Endothelial cell of umbilical vein (primary cell): Measurements from ENCODE around the gene SMCHD1. TPM values are rescaled to one million over a fixed set of nuclear protein-coding genes. Genes with fewer than 3 reads are reported as not detected.

Source experiments
- BruUV-seq: library from RNA; stranded (reverse); fragments of 400-500 nt; replicated peaks from 2 replicates; lab custom pipeline; 2021; lab: Mats Ljungman, UMichigan
- CTCF ChIA-PET: fragments of 300-600, 350-600 bp; sonication (Branson Sonifier 250); formaldehyde crosslinking; loops from one replicate; lab custom pipeline; 2021; ENCODE audit warnings: antibody characterized with exemption, inconsistent platforms; lab: Charles Lee
- POLR2A ChIA-PET: fragments of 300-600, 350-600 bp; sonication (Branson Sonifier 250); formaldehyde crosslinking; loops from one replicate; lab custom pipeline; 2021; ENCODE audit warnings: antibody characterized with exemption, inconsistent platforms; lab: Charles Lee
- DNase-seq: peaks from one replicate; pipeline ENCODE4 v3.0.0-alpha.2; 2011; ENCODE audit warnings: low read depth, low spot score
- FAIRE-seq: peaks from 2 replicates; lab custom pipeline; 2011; peaks lifted over from hg19 to GRCh38; lab: Jason Lieb, UNC
- H2AFZ ChIP-seq: 2 replicates; pipeline ENCODE4 v1.6.0; 2012; ENCODE audit warnings: low read depth, low read length, control low read depth, inconsistent platforms
- H3K27ac ChIP-seq: 2 replicates; pipeline ENCODE4 v1.5.1; 2011; ENCODE audit warnings: low read depth, mild to moderate bottlenecking, control low read depth, low read length, moderate library complexity; ENCODE audit not compliant: insufficient read depth
- H3K27me3 ChIP-seq, 2 experiments: 2 replicates each; pipeline versions ENCODE4 v1.6.0 to v1.6.1; 2011; ENCODE audit warnings: low read length in 2 of 2, mixed read lengths in 1 of 2; ENCODE audit not compliant: control insufficient read depth in 2 of 2, insufficient read depth in 2 of 2
- H3K36me3 ChIP-seq, 2 experiments: 2 replicates in 1 of 2; 3 replicates in 1 of 2; pipeline ENCODE4 v1.5.1; 2011; ENCODE audit warnings: low read length in 2 of 2, mild to moderate bottlenecking in 1 of 2, moderate library complexity in 1 of 2; ENCODE audit not compliant: control insufficient read depth in 2 of 2, insufficient read depth in 2 of 2; ENCODE audit errors: extremely low read depth in 1 of 2
- H3K4me1 ChIP-seq: 3 replicates; pipeline ENCODE4 v1.5.1; 2011; ENCODE audit warnings: mild to moderate bottlenecking, low read length; ENCODE audit not compliant: control insufficient read depth, insufficient read depth; ENCODE audit errors: extremely low read depth
- H3K4me2 ChIP-seq: 2 replicates; pipeline ENCODE4 v1.6.1; 2011; ENCODE audit warnings: low read length, control low read depth, mixed read lengths; ENCODE audit not compliant: insufficient read depth
- H3K4me3 ChIP-seq, 3 experiments: fragments of 200-600 bp in 1 of 3; sonication (generic), shearing (Covaris generic) in 1 of 3; replicated peaks in 1 of 3; 2 replicates each; pipeline ENCODE4 v1.5.1; 2011 to 2016; ENCODE audit warnings: control low read depth in 3 of 3, low read length in 3 of 3, mild to moderate bottlenecking in 2 of 3, inconsistent platforms in 1 of 3, low read depth in 1 of 3, moderate library complexity in 1 of 3; ENCODE audit not compliant: insufficient read depth in 1 of 3
- H3K79me2 ChIP-seq: 2 replicates; pipeline ENCODE4 v1.6.0; 2012; ENCODE audit warnings: low read length, inconsistent platforms; ENCODE audit not compliant: control insufficient read depth, insufficient read depth
- H3K9ac ChIP-seq: replicated peaks from 2 replicates; pipeline ENCODE3; 2011; ENCODE audit warnings: low read length, control low read depth; ENCODE audit not compliant: insufficient read depth; ENCODE audit errors: extremely low read depth
- H3K9me1 ChIP-seq: replicated peaks from 3 replicates; pipeline ENCODE4 v1.6.0; 2011; ENCODE audit warnings: mild to moderate bottlenecking, low read length; ENCODE audit not compliant: control insufficient read depth, insufficient read depth; ENCODE audit errors: extremely low read depth
- H3K9me3 ChIP-seq: replicated peaks from 2 replicates; pipeline ENCODE4 v1.5.1; 2012; ENCODE audit warnings: low read length, inconsistent platforms; ENCODE audit not compliant: control insufficient read depth, insufficient read depth
- H4K20me1 ChIP-seq: replicated peaks from 2 replicates; pipeline ENCODE3; 2011; ENCODE audit warnings: mild to moderate bottlenecking, low read length; ENCODE audit not compliant: control insufficient read depth, insufficient read depth; ENCODE audit errors: extremely low read depth
- EZH2 ChIP-seq: IDR thresholded peaks from 2 replicates; pipeline ENCODE4 v1.6.1; 2012; ENCODE audit warnings: borderline replicate concordance, low read depth, mild to moderate bottlenecking, moderate library complexity, low read length, inconsistent platforms; ENCODE audit not compliant: severe bottlenecking
- FOS ChIP-seq: IDR thresholded peaks from 2 replicates; pipeline ENCODE4 v1.6.1; 2011; ENCODE audit warnings: mild to moderate bottlenecking, low read length, moderate library complexity, borderline replicate concordance; ENCODE audit not compliant: insufficient read depth
- GATA2 ChIP-seq: IDR thresholded peaks from 2 replicates; pipeline ENCODE4 v1.7.0; 2011; ENCODE audit warnings: low read depth, mild to moderate bottlenecking, moderate library complexity, mixed read lengths, low read length; ENCODE audit not compliant: insufficient read length, insufficient read depth
- JUN ChIP-seq: IDR thresholded peaks from 2 replicates; pipeline ENCODE4 v1.6.1; 2011; ENCODE audit warnings: borderline replicate concordance, low read depth; ENCODE audit not compliant: insufficient read length, insufficient read depth
- MAX ChIP-seq: IDR thresholded peaks from 2 replicates; pipeline ENCODE4 v1.6.1; 2011; ENCODE audit not compliant: insufficient read depth, insufficient read length
- MYC ChIP-seq: IDR thresholded peaks from one replicate; pipeline ENCODE4 v1.6.1; 2011; ENCODE audit warnings: mild to moderate bottlenecking, low read depth, low read length
- POLR2A ChIP-seq: IDR thresholded peaks from 2 replicates; pipeline ENCODE4 v1.6.1; 2012; ENCODE audit warnings: low read depth, mild to moderate bottlenecking, control low read depth, low read length
- POLR2AphosphoS5 ChIP-seq: IDR thresholded peaks from 2 replicates; pipeline ENCODE4 v1.6.1; 2012; ENCODE audit warnings: low read depth, mild to moderate bottlenecking, control low read depth, low read length, moderate library complexity; ENCODE audit not compliant: insufficient read depth
- dilution Hi-C: fragments of 300-500 bp; cut with MboI; formaldehyde crosslinking; loops from one replicate; pipeline ENCODE4 v1.15.0; 2019; ENCODE audit warnings: low sequenced_read_pairs; ENCODE audit not compliant: extremely low pct_ligation_motif_present
- intact Hi-C: fragments of 100-400 bp; cut with micrococcal nuclease; formaldehyde crosslinking; loops from one replicate; pipeline ENCODE4 v1.10.0; 2022
- polyA plus RNA-seq, 4 experiments: library from polyadenylated mRNA; depleted of rRNA in 3 of 4; stranded (reverse) in 3 of 4; unstranded in 1 of 4; fragments of >200 nt; gene quantifications; 2 replicates each; pipeline versions ENCODE4 v1.2.1 to v1.2.3, GENCODE V29; 2011 to 2012; ENCODE audit warnings: missing spikeins in 1 of 4
- total RNA-seq: library from RNA; stranded (reverse); gene quantifications from 2 replicates; pipeline ENCODE4 v1.2.3, GENCODE V29; 2021
- TF ChIP-seq, protein P1 (sequence below), 2 donors: IDR thresholded peaks; 1 replicate in 1 of 2; 2 replicates in 1 of 2; pipeline ENCODE4 v1.5.1; 2011; ENCODE audit warnings: low read length in 2 of 2, mild to moderate bottlenecking in 2 of 2, moderate library complexity in 2 of 2, control low read depth in 1 of 2, inconsistent platforms in 1 of 2, low read depth in 1 of 2; ENCODE audit not compliant: insufficient read depth in 1 of 2; ENCODE audit errors: extremely low read depth in 1 of 2

Gene SMCHD1
- total and polyA plus RNA-seq, 2 donors (not counting 3 experiments of a cell fraction or from before 2014, with no cell fraction given), result 7.4 to 39.9 TPM

GRCh38 chr18:2683055-2683454, 27.5 kb downstream of the SMCHD1 start:
- Histone ChIP-seq H2AFZ (no peak overlapping the region), H4K20me1 (no peaks in the 10 kb centered on the region), H3K9me1 (no peaks in the 10 kb centered on the region), H3K4me2 (no peak overlapping the region), H3K27ac (no peak overlapping the region), H3K4me1 (no peaks in the 10 kb centered on the region), H3K4me3 (no peak overlapping the region), H3K9me3 (no peaks in the 10 kb centered on the region), H3K79me2 (peaks cover 56% of the 10 kb centered on the region), H3K36me3 (peaks cover 0 to 2% of the 10 kb centered on the region in 2 experiments), H3K27me3 (no peaks in the 10 kb centered on the region), H3K9ac (no peak overlapping the region)
- dilution Hi-C loops (no loop called here), intact Hi-C loops (no loop called here)
- BruUV-seq, result no TSS peak
- ChIA-PET CTCF (interaction anchor here (0.8 to 1.3 kb wide), 2 partner anchors 23 to 56 kb away, joined by 4 read pairs; no protein-coding TSS in a partner anchor), POLR2A (no interaction called here)
- FAIRE-seq (no peak), DNase-seq (no peak)
- no peak for TF ChIP-seq MYC
- no peak for TF ChIP-seq GATA2
- TF ChIP-seq EZH2, result no peak
- no peak for TF ChIP-seq MAX
- no peak for TF ChIP-seq JUN
- TF ChIP-seq POLR2A, result no peak
- TF ChIP-seq FOS, result no peak
- no peak for TF ChIP-seq POLR2AphosphoS5
- TF ChIP-seq, protein P1, sequence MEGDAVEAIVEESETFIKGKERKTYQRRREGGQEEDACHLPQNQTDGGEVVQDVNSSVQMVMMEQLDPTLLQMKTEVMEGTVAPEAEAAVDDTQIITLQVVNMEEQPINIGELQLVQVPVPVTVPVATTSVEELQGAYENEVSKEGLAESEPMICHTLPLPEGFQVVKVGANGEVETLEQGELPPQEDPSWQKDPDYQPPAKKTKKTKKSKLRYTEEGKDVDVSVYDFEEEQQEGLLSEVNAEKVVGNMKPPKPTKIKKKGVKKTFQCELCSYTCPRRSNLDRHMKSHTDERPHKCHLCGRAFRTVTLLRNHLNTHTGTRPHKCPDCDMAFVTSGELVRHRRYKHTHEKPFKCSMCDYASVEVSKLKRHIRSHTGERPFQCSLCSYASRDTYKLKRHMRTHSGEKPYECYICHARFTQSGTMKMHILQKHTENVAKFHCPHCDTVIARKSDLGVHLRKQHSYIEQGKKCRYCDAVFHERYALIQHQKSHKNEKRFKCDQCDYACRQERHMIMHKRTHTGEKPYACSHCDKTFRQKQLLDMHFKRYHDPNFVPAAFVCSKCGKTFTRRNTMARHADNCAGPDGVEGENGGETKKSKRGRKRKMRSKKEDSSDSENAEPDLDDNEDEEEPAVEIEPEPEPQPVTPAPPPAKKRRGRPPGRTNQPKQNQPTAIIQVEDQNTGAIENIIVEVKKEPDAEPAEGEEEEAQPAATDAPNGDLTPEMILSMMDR (IDR thresholded peaks at IDR 0.05; ENCODE audit: extremely low read depth in 1 of 2, insufficient read depth in 1 of 2, low read depth in 1 of 2, low read length in 2 of 2), result no peak
